Measurements from ENCODE around the gene ASPRV1.
"Not testable (repeated sequence)": the region's sequence is repeated elsewhere in the genome, so short reads cannot be mapped to it uniquely, and the experiment has no call there.

The ASPRV1 gene

DNA sequence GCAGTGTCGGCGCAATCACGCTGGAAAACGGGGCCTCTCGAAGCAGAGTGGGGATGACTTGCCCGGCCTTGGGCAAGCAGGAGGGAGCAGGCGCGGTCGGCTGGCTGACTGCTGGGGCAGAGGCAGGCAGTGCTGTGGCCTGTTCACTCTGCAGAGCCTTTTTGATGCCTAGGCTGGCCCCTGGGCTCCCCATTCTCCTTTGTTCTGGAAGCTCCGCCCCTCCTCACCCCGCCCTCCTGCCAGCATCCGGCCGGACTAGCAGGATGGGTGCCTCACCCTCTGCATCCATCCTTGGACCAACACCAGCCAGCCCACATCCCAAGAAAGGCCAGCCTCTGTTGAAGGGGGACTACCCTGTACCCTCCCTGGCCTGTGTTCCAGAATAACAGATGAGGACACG lies at the start of gene ASPRV1:
Gene ASPRV1, minus strand, starts transcription at position 136 of the 400 bp plus-strand sequence. CDS start 195 bp downstream, outside the sequence.
- DNase-seq (ENCODE audit: low read depth) = no peak

- DNase-seq (ENCODE audit: low read depth) = no peak
These were observed 49.2 kb upstream of the ASPRV1 start for GRCh38 chr2:70010576-70011111.

DNA sequence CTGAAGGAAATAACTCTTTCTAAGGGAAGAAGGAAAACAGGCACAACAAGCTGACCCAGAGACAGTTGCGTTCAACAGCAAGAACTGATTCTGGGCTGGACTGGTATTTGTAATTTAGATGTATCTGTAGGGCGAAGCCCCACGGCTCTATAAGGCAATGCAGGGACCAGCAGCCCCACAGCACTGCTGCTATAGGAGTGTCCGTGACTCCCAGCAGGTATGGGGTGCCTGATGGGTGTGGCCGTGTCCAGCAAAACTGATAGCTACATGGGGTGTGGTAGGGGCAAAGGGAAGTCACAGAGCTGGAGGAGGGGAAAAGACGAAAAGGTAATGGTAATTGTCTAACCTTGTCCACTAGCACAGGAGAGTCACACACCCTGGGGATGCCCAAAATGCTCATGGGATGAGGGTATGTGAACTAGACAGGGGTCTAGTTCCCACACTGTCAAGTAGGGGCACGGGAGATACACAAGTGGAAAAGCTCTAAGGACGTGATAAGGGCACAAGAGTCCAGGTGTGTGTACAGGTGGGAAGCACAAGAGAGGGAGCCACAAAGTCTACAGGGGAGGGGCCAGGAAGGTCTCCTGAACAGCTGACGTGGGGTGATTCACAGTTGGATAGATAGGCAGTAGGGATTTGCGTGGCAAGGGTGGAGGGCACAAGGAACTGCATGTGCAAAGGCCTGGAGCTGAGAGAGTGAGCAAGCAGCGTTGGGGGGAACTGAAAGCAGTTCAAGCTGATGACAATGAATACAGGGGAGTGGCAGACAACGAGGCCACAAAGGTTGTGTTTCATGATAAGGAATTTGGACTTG lies 48.5 kb upstream of the ASPRV1 start:
- no peak for DNase-seq (ENCODE audit: low read depth)

- DNase-seq (ENCODE audit: low read depth) = no peak
These were observed 46.9 kb upstream of the ASPRV1 start for GRCh38 chr2:70008290-70008689.

DNA sequence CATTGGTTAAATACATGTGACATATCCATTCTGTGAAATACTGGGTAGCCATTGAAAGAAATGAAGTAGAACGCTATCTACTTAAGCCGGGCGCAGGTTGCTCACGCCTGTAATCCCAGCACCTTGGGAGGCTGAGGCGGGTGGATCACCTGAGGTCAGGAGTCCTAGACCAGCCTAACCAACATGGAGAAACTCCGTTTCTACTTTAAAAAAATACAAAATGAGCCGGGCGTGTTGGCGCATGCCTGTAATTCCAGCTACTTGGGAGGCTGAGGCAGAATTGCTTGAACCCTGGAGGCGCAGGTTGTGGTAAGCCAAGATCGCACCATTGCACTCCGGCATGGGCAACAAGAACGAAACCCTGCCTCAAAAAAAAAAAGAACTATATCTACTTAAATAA lies 45.7 kb upstream of the ASPRV1 start:
- no peak for DNase-seq (ENCODE audit: low read depth)

GRCh38 chr2:70006447-70006784 lies 45.0 kb upstream of the ASPRV1 start:
- DNase-seq (ENCODE audit: low read depth) = no peak

- no peak for DNase-seq (ENCODE audit: low read depth)
These were observed 44.5 kb upstream of the ASPRV1 start for GRCh38 chr2:70005752-70006446.

- no peak for DNase-seq (ENCODE audit: low read depth)
These were observed 43.8 kb upstream of the ASPRV1 start for GRCh38 chr2:70005216-70005615.

DNA sequence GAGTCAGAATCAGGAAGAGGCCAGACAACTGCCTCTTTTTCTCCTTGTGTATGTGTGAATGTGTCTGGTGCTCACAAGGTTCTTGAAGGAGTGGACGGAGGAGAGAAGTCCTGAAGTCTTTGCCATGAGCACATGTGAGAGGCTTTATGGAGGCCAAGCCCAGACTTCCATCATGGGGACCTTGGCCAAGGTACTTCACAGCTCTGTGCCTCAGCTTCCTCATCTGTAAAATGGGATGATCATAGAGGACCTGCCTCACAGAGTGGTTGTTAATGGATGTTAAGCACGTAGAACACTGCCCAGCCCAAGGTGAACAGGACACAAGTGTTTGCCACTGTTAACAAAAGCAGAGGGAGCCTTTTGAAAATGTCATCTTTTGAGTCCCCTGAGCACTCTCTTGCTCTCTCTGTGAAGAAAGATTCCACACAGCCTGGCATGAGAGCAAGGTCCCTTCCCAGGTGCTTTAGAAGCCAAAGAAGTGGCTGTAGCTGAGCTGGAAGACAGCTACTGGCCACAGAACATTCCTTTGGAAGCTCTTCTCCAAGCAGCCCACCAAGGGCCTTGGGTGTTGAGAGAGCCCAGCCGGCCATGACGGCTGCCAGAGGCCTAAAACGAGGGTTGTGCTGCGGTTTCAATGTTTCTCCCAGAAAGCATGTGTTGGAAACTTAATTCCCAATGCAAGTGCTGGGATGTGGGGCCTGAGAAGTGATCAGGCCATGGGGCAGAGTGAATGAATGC lies 41.8 kb upstream of the ASPRV1 start:
- no peak for DNase-seq (ENCODE audit: low read depth)

DNA sequence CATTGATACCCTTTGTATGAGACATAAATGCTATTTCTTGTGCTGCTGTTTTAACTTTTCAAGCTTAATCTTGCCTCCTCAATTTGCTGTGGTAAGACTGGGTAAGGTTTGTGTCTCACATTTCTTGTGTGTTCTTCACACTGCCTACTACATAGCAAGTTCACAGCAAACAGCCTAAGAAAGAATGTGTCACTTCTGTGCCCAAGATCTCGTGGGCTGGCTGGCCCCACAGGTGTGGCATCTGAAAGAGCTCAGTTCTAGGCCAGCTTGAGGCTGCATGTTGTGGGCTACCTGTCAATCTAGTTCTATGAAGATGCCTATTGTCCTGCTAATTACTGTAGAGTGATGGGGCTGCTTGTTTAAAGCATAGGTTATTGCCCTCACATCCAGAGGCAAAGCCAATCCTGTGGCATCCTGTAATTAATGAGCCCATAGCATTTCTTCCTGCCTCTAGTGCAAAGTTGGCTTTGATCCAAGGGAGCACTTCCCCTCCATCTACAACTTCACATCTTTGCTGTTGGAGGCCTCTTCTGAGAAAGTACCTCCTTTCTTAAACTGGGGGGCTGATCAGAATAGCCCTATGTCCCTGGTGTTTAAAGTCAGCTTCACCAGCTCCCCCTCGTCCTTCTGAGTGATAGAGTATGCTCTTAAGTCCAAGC lies 40.9 kb upstream of the ASPRV1 start:
- DNase-seq (ENCODE audit: low read depth) = no peak

- DNase-seq (ENCODE audit: low read depth) = not testable (repeated sequence)
These were observed 39.1 kb upstream of the ASPRV1 start for GRCh38 chr2:70000529-70000928.

GRCh38 chr2:69998761-69999160 lies 37.3 kb upstream of the ASPRV1 start:
- DNase-seq (ENCODE audit: low read depth) = no peak

DNA sequence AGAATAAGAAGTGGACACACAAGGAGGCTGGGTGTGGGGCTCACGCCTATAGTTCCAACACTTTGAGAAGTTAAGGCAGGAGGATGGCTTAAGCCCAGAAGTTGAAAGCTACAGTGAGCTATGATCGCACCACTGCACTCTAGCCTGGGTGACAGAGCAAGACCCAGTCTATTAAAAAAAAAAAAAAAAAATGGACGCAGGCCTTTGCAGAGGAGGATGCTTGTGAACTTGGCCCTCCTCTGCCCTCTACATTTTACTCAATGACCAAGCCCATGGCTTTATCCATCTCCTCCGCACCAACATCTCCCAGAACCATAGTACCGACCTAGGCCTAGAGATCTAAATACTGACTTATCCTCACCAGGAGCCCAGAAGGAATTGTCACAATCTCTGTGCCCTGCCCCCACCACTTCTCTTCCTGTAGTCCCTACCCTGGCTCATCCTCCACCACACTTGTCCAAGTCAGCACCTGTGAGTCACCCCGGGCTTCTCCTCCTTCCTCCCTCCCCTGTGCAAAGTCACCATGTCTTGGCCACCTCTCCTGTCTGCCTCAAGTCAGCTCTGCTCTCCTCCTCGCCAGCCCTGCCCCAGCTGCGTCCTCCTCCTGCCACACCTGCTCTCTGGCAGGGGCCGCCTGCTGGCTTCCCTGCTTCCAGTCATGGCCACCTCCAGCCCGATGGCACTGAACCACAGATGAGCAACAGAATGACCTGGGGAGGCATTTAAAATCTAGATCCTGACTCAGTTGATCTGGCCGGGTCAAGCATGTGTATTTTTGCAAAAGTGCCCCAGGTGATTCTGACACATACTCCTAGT lies 35.8 kb upstream of the ASPRV1 start:
- DNase-seq (ENCODE audit: low read depth) = no peak

DNA sequence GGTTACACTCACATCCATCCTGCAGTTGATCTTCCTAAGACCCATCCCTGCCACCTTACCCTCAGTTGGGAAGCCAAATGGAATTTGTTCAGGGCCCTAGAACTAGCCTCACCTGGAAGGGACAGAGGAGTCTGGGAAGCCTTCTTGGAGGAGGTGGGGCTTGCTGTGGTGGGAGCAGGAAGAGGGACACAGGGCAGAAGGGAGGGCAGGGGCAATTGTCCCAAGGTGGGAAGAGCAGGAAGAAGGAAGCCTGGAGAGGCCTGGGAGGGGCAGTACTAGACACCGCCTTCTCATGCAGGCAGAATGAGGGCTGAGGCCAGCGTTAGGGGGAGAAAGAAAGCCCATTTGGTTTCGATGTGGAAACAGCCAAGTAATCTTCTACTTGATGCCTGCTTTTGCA lies 34.1 kb upstream of the ASPRV1 start:
- no peak for DNase-seq (ENCODE audit: low read depth)

DNA sequence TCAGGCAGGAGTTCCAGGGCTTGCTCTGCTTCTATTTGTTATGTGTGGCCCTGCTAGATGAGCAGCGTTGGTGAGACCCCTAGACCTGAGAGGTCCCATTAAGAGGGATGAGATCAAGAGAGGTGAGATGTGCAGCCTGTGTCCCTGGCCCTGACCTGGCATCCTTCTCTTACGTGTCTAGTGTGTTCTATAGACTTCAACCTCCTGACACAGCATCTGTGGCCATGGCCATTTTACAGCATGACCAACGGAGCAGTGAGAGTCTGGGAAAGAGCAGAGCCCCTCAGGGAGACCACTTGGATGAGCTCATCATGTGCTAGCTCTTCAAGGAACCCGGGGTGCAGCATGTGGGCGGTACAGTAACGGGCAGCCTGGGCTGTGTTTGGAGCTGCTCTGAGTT lies 32.7 kb upstream of the ASPRV1 start:
- no peak for DNase-seq (ENCODE audit: low read depth)

DNA sequence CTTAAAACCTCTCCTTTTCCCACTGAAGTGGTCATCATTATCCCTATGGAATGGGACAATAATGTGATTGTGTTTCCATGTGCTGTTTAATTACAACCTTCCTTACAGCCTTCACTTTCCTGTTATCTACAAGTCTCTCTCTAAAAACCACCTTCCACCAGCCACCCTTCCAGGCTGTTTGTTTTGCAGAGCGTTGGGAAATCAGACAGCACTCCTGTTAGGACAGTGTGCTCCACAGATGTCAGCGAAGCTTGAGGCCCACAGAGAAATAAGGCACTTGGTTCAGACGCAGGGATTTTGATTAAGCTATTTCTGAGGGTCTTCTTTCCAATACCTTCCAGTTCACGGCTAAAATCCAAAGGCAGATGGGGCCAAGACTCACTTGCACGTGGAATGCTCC lies 32.3 kb upstream of the ASPRV1 start:
- no peak for DNase-seq (ENCODE audit: low read depth)

GRCh38 chr2:69993048-69993565 lies 31.7 kb upstream of the ASPRV1 start:
- DNase-seq (ENCODE audit: low read depth) = no peak

DNA sequence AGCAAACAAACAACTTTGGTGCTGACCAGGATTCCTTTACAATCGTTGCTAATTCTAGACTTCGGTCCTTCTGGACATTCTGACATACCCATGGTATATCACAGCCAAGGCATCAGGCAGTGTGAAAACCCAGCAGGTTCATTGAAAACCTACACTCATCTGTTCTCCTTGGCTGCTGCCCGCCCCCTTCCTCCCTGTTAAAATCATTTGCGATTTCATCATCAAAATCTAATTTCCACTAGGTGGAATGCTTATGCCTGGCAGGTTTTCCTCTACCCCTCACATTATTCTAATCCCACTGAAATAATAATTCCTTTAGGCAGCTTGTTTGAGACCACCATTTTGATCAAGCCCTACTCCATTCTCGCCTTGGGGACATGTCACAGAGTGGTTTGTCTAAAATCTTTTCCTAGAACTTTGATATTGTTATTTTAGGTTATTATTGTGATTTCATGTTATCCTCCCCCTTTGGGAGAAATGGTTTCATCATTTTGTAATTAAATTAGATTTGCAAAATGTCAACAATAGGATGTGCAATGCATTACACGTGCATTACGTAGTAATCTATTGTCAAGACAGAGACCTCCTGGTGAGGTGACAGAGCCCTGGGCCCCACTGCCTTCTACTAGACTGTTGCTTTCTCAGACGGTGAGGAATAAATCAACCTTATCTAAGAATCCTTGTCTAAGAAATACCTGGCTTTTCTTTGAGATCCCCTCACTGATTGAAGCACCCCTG lies 31.0 kb upstream of the ASPRV1 start:
- DNase-seq (ENCODE audit: low read depth) = no peak

- DNase-seq (ENCODE audit: low read depth) = no peak
These were observed 28.1 kb upstream of the ASPRV1 start for GRCh38 chr2:69989441-69990105.

DNA sequence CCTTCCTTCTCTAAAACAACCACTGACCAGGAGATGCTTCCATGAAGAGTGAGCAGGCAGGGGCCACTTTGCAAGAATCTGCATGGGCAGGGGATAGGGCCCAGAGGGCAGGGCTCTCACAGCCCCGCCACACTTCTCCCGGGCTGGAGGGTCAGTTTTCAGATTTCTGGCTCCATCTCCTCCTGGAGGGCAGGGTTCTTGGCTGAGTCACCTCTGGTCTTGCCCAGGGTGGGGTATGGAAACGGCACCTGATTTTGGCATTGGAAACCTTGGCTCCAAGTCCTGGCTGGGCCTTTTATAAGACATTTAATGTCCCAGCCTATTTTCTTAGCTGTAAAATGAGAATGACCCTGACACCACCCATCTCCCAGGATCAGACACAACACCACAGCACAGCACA lies 27.6 kb upstream of the ASPRV1 start:
- DNase-seq (ENCODE audit: low read depth) = no peak
